HEK293 (cell line): Measurements from ENCODE around the gene PLEKHA8.

Experiments used
- CTCF ChIA-PET: fragments of 350-600 bp; formaldehyde crosslinking; extraction: SDS; loops from one replicate; lab custom pipeline; 2021; ENCODE audit warnings: antibody characterized with exemption; lab: Yijun Ruan, JAX
- POLR2A ChIA-PET: fragments of 300-600 bp; formaldehyde crosslinking; extraction: SDS; loops from one replicate; lab custom pipeline; 2020; ENCODE audit warnings: antibody characterized with exemption, inconsistent platforms; lab: Yijun Ruan, JAX
- H3K27ac ChIP-seq: fragments of 200-500 bp; sonication (Bioruptor generic); 2 replicates; pipeline ENCODE4 v1.5.1; 2014; ENCODE audit warnings: low read depth, low read length, control low read depth, inconsistent platforms; ENCODE audit errors: extremely low read depth
- H3K36me3 ChIP-seq, 2 experiments: fragments of 200-500 bp in 1 of 2; sonication (Bioruptor generic) in 1 of 2; 1 replicate in 1 of 2; 2 replicates in 1 of 2; pipeline ENCODE4 v1.5.1; 2014 to 2017; ENCODE audit warnings: inconsistent platforms in 2 of 2, low read length in 2 of 2; ENCODE audit not compliant: control insufficient read depth in 2 of 2, insufficient read depth in 1 of 2
- H3K4me1 ChIP-seq: fragments of 200-500 bp; sonication (Bioruptor generic); 2 replicates; pipeline ENCODE4 v1.5.1; 2014; ENCODE audit warnings: mild to moderate bottlenecking, low read length, inconsistent platforms; ENCODE audit not compliant: control insufficient read depth, insufficient read depth
- H3K4me3 ChIP-seq: 2 replicates; pipeline ENCODE4 v1.5.1; 2011; ENCODE audit warnings: low read depth, mild to moderate bottlenecking, control low read depth, low read length, moderate library complexity
- H3K9me3 ChIP-seq: fragments of 200-500 bp; sonication (Bioruptor generic); 2 replicates; pipeline ENCODE4 v1.5.1; 2014; ENCODE audit warnings: low read depth, low read length, inconsistent platforms; ENCODE audit not compliant: control insufficient read depth, insufficient read depth
- GFI1B ChIP-seq: fragments of 450-650 bp; formaldehyde crosslinking; IDR thresholded peaks from 2 replicates; pipeline ENCODE4 v1.5.1; 2016; ENCODE audit warnings: missing biosample characterization, missing genetic modification characterization
- KLF7 ChIP-seq: fragments of 450-650 bp; formaldehyde crosslinking; IDR thresholded peaks from 2 replicates; pipeline ENCODE4 v1.5.1; 2016; ENCODE audit warnings: missing biosample characterization, missing genetic modification characterization, borderline replicate concordance
- MYNN ChIP-seq: fragments of 450-650 bp; formaldehyde crosslinking; IDR thresholded peaks from 2 replicates; pipeline ENCODE4 v1.5.1; 2016; ENCODE audit warnings: missing biosample characterization, missing genetic modification characterization, borderline replicate concordance
- PBX3 ChIP-seq: sonication (generic); formaldehyde crosslinking; IDR thresholded peaks from 2 replicates; pipeline ENCODE4 v1.8.1; 2022; ENCODE audit warnings: mild to moderate bottlenecking, moderate library complexity, missing genetic modification reagents
- RBAK ChIP-seq: fragments of 450-650 bp; formaldehyde crosslinking; IDR thresholded peaks from 2 replicates; pipeline ENCODE4 v1.5.1; 2016; ENCODE audit warnings: missing biosample characterization, missing genetic modification characterization
- SP2 ChIP-seq: fragments of 450-650 bp; formaldehyde crosslinking; IDR thresholded peaks from 2 replicates; pipeline ENCODE4 v1.5.1; 2016; ENCODE audit warnings: missing biosample characterization, missing genetic modification characterization
- WT1 ChIP-seq: fragments of 450-650 bp; formaldehyde crosslinking; IDR thresholded peaks from 2 replicates; pipeline ENCODE4 v1.5.1; 2016; ENCODE audit warnings: missing biosample characterization, missing genetic modification characterization
- ZBTB10 ChIP-seq: fragments of 450-650 bp; formaldehyde crosslinking; IDR thresholded peaks from 2 replicates; pipeline ENCODE4 v1.5.1; 2016; ENCODE audit warnings: missing biosample characterization, missing genetic modification characterization
- ZFP3 ChIP-seq: fragments of 450-650 bp; formaldehyde crosslinking; IDR thresholded peaks from 2 replicates; pipeline ENCODE4 v1.5.1; 2016; ENCODE audit warnings: low read depth, missing biosample characterization, missing genetic modification characterization
- ZNF155 ChIP-seq: fragments of 450-650 bp; formaldehyde crosslinking; IDR thresholded peaks from 2 replicates; pipeline ENCODE4 v1.5.1; 2016; ENCODE audit warnings: missing biosample characterization, missing genetic modification characterization
- ZNF16 ChIP-seq: fragments of 450-650 bp; formaldehyde crosslinking; IDR thresholded peaks from 2 replicates; pipeline ENCODE4 v1.5.1; 2016; ENCODE audit warnings: low read depth, missing biosample characterization, missing genetic modification characterization
- ZNF292 ChIP-seq: fragments of 450-650 bp; formaldehyde crosslinking; IDR thresholded peaks from 2 replicates; pipeline ENCODE4 v1.5.1; 2016; ENCODE audit warnings: low read depth, missing biosample characterization, missing genetic modification characterization, borderline replicate concordance
- ZNF341 ChIP-seq: fragments of 450-650 bp; formaldehyde crosslinking; IDR thresholded peaks from 2 replicates; pipeline ENCODE4; 2016; ENCODE audit warnings: low read depth, missing biosample characterization, missing genetic modification characterization
- ZNF366 ChIP-seq: fragments of 450-650 bp; formaldehyde crosslinking; conservative IDR thresholded peaks from 2 replicates; pipeline ENCODE4 v1.5.1; 2016; ENCODE audit warnings: missing biosample characterization, missing genetic modification characterization
- ZNF391 ChIP-seq: fragments of 450-650 bp; formaldehyde crosslinking; IDR thresholded peaks from 2 replicates; pipeline ENCODE4 v1.5.1; 2016; ENCODE audit warnings: low read depth, missing biosample characterization, missing genetic modification characterization, borderline replicate concordance
- ZNF404 ChIP-seq: fragments of 450-650 bp; formaldehyde crosslinking; IDR thresholded peaks from 2 replicates; pipeline ENCODE4 v1.5.1; 2017; ENCODE audit warnings: missing biosample characterization, missing genetic modification characterization
- ZNF423 ChIP-seq: fragments of 450-650 bp; formaldehyde crosslinking; IDR thresholded peaks from 2 replicates; pipeline ENCODE4 v1.5.1; 2016; ENCODE audit warnings: missing biosample characterization, missing genetic modification characterization
- ZNF837 ChIP-seq: fragments of 450-650 bp; formaldehyde crosslinking; IDR thresholded peaks from 2 replicates; pipeline ENCODE4 v1.5.1; 2016; ENCODE audit warnings: missing biosample characterization, missing genetic modification characterization
- ZSCAN30 ChIP-seq: fragments of 450-650 bp; IDR thresholded peaks from 2 replicates; pipeline ENCODE4 v1.5.1; 2018; ENCODE audit warnings: missing biosample characterization, mild to moderate bottlenecking, missing genetic modification characterization, moderate library complexity
- TF ChIP-seq, protein P1 (sequence below): fragments of 450-650 bp; formaldehyde crosslinking; IDR thresholded peaks from 2 replicates; pipeline ENCODE4 v1.5.1; 2016; ENCODE audit warnings: missing biosample characterization, missing genetic modification characterization

Gene PLEKHA8

GRCh38 chr7:30032310-30033125 is 4.3 kb downstream of the PLEKHA8 start:
- ChIA-PET POLR2A (no interaction called here), CTCF (interaction anchor here (0.9 kb wide), 1 partner anchor 30 kb away, joined by 4 read pairs; no protein-coding TSS in a partner anchor)
- Histone ChIP-seq H3K27ac (no peak overlapping the region), H3K4me1 (peaks cover 9% of the 10 kb centered on the region), H3K9me3 (no peaks in the 10 kb centered on the region), H3K36me3 (no peaks in the 10 kb centered on the region; a peak in 1 of 3 replicates), H3K4me3 (no peak overlapping the region)
- TF ChIP-seq MYNN (no peak), ZNF155 (tag by site-specific recombination) (no peak), ZBTB10 (tag by site-specific recombination) (no peak), ZNF837 (tag by site-specific recombination) (no peak), GFI1B (no peak)

DNA sequence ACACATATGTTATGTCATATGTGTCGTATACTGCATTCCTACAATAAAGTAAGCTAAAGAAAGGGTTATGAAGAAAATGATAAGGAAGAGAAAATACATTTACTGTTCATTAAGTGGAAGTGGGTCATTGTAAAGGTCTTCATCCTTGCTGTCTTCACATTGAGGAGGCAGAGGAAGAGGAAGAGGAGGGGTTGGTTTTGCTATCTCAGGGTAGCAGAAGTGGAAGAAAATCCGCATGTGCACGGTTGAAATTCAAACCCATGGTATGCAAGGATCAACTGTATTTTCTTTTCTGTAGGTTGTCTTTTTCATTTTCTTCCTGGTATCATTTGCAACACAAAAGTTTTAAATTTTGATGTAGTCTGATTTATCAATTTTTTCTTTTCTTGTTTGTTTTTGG is 6.3 kb downstream of the PLEKHA8 start:
- POLR2A ChIA-PET, result no interaction called here
- no peak for TF ChIP-seq ZFP3 (tag by site-specific recombination)
- no peak for TF ChIP-seq WT1 (tag by site-specific recombination)
- TF ChIP-seq, protein P1, sequence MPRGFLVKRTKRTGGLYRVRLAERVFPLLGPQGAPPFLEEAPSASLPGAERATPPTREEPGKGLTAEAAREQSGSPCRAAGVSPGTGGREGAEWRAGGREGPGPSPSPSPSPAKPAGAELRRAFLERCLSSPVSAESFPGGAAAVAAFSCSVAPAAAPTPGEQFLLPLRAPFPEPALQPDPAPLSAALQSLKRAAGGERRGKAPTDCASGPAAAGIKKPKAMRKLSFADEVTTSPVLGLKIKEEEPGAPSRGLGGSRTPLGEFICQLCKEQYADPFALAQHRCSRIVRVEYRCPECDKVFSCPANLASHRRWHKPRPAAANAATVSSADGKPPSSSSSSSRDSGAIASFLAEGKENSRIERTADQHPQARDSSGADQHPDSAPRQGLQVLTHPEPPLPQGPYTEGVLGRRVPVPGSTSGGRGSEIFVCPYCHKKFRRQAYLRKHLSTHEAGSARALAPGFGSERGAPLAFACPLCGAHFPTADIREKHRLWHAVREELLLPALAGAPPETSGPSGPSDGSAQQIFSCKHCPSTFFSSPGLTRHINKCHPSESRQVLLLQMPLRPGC (tag by site-specific recombination), result no peak
- TF ChIP-seq RBAK (tag by site-specific recombination), result no peak
- no peak for TF ChIP-seq ZNF341 (tag by site-specific recombination)
- no peak for TF ChIP-seq KLF7 (tag by site-specific recombination)
- no peak for TF ChIP-seq ZNF366 (tag by site-specific recombination)
- TF ChIP-seq PBX3, result no peak
- no peak for TF ChIP-seq ZNF292
- TF ChIP-seq ZNF391, result no peak
- TF ChIP-seq ZSCAN30 (tag by site-specific recombination), result no peak
- no peak for TF ChIP-seq ZNF16 (tag by site-specific recombination)
- TF ChIP-seq SP2 (tag by site-specific recombination), result no peak
- TF ChIP-seq ZNF404 (tag by site-specific recombination), result no peak
- no peak for TF ChIP-seq ZNF423

More for the DNA sequence above, 6.3 kb downstream of the PLEKHA8 start:
- Histone ChIP-seq H3K9me3 (no peaks in the 10 kb centered on the region), H3K4me1 (peaks cover 9% of the 10 kb centered on the region), H3K4me3 (no peak overlapping the region), H3K27ac (no peak overlapping the region), H3K36me3 (no peaks in the 10 kb centered on the region; a peak in 1 of 3 replicates)
- CTCF ChIA-PET, result interaction anchor here (0.6 kb wide), 1 partner anchor 54 kb away, joined by 3 read pairs; no protein-coding TSS in a partner anchor
